ENCODE measurements around the gene DCUN1D1.

DNA sequence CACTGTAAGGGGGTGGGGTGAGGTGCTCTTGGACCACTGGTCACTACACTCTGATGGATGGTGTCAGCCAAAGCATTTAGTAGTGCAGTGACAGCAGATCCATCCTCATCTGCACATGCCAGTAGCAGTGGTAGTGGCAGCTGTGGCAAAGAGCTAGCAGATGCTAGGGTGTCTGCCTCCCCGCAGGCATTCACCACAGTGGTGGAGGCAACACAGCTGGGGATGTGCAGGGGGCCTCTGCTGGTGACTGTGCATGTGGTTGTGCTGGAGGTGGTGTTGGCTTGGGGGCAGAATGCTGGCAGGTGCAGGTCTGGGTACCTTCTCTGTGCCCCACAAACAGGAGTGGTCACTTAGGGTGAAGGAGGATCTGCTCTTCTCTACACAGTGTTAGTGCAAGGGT, 19.4 kb upstream of the DCUN1D1 start:
- TF ChIP-seq CTCF (IDR thresholded peaks at IDR 0.05) (no peak), POLR2A (IDR thresholded peaks at IDR 0.05) (no peak), EP300 (IDR thresholded peaks at IDR 0.05) (no peak)

All from tibial nerve (tissue), 4 donors.